ENCODE data around the gene SMURF1. TPM values are rescaled to one million over a fixed set of nuclear protein-coding genes. Genes with fewer than 3 reads are reported as not detected.

The SMURF1 gene
- total and polyA plus RNA-seq, 2 experiments from 2014 or later: 11.9 to 24.5 TPM

DNA sequence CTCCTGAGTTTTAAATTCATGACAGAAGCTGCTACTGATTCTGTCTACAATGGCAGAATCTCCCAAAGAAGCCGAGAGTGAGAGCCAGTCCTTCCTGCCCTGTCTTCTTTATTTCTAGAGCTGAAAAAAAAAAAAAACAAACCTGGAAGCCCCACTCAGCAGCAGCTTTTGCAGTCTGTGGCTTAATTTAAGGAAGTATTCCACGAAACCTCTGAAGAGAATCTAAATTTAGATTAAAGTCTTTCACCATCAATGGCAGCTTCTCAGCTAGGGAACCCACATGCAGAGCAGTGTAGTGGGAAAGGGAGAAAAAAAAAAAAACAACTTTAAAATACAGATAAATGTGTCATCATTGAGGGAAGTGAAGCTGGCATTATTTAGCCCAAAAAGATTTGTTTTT is 23.4 kb downstream of the SMURF1 start:
- peaks cover 17% of the 10 kb centered on the region for H3K4me1 ChIP-seq (ENCODE audit: low read depth)
- peak; percentile 22 to 64 for DNase-seq (ENCODE audit: low read depth in 1 of 2, low spot score in 1 of 2)
- H3K4me3 ChIP-seq: no peak overlapping the region
- H3K36me3 ChIP-seq: no peaks in the 10 kb centered on the region
- TF ChIP-seq, protein P1, sequence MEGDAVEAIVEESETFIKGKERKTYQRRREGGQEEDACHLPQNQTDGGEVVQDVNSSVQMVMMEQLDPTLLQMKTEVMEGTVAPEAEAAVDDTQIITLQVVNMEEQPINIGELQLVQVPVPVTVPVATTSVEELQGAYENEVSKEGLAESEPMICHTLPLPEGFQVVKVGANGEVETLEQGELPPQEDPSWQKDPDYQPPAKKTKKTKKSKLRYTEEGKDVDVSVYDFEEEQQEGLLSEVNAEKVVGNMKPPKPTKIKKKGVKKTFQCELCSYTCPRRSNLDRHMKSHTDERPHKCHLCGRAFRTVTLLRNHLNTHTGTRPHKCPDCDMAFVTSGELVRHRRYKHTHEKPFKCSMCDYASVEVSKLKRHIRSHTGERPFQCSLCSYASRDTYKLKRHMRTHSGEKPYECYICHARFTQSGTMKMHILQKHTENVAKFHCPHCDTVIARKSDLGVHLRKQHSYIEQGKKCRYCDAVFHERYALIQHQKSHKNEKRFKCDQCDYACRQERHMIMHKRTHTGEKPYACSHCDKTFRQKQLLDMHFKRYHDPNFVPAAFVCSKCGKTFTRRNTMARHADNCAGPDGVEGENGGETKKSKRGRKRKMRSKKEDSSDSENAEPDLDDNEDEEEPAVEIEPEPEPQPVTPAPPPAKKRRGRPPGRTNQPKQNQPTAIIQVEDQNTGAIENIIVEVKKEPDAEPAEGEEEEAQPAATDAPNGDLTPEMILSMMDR (IDR thresholded peaks at IDR 0.05; ENCODE audit: low read depth, low read length): no peak
- H3K9me3 ChIP-seq (ENCODE audit: low read depth): no peaks in the 10 kb centered on the region
- no peaks in the 10 kb centered on the region for H3K27me3 ChIP-seq
- peak overlapping the region; percentile 80 for H3K27ac ChIP-seq

DNA sequence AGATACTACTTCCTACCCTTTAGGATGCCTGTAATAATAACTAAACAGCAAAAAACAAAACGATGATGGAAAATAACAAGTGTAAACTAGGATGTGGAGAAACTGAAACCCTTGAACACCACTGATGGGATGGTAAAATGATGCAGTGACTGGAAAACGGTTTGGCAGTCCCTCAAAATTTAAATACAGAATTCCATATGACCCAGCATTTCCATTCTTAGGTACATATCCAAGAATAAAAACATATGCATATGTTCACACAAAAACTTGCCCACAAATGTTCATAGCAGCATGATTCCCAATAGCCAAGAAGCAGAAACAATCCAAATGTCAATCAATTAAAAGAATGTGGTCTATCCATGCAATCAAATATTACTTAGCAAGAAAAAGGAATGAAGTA is 25.8 kb downstream of the SMURF1 start:
- H3K4me3 ChIP-seq: no peak overlapping the region
- no peaks in the 10 kb centered on the region for H3K27me3 ChIP-seq
- DNase-seq (ENCODE audit: low read depth in 1 of 2, low spot score in 1 of 2): no peak
- no peak overlapping the region for H3K27ac ChIP-seq
- H3K4me1 ChIP-seq (ENCODE audit: low read depth): peaks cover 17% of the 10 kb centered on the region
- no peaks in the 10 kb centered on the region for H3K9me3 ChIP-seq (ENCODE audit: low read depth)
- no peaks in the 10 kb centered on the region for H3K36me3 ChIP-seq
- TF ChIP-seq, protein P1 (IDR thresholded peaks at IDR 0.05; ENCODE audit: low read depth, low read length): no peak

DNA sequence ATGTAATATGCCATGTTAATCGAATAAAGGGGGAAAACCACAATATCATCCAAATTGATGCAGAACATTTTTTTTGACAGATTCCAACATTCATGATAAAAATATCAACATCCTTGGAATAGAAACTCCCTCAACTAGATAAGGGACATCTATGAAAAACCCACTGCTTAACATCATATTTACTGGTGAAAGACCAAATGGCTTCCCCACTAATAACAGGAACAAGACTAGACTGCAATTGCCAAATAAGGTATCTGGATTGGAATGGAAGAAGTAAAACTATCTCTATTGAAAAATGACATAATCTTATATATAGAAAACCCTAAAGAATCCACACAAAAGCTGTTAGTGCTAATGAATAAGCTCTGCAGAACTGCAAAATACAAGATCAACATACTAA is 27.8 kb downstream of the SMURF1 start:
- H3K4me3 ChIP-seq: no peak overlapping the region
- H3K27ac ChIP-seq: no peak overlapping the region
- TF ChIP-seq, protein P1 (IDR thresholded peaks at IDR 0.05; ENCODE audit: low read depth, low read length): no peak
- no peaks in the 10 kb centered on the region for H3K27me3 ChIP-seq
- no peaks in the 10 kb centered on the region for H3K9me3 ChIP-seq (ENCODE audit: low read depth)
- peaks cover 12% of the 10 kb centered on the region for H3K4me1 ChIP-seq (ENCODE audit: low read depth)
- DNase-seq (ENCODE audit: low read depth in 1 of 2, low spot score in 1 of 2): no peak
- no peaks in the 10 kb centered on the region for H3K36me3 ChIP-seq

DNA sequence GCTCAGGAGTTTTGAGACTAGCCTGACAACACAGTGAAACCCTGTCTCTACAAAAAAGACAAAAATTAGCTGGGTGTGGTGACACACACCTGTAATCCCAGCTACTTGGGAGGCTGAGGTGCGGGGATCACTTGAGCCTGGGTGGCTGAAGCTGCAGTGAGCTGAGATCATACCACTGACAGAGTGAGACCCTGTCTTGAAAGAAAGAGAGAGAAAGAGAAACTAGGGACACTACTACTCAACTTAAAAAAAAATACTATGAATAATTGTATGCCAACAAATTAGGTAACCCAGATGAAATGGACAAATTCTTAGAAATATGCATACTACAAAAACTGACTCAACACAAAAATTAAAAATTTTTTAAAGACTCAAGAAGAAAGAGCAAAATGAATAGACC is 28.5 kb downstream of the SMURF1 start:
- H3K9me3 ChIP-seq (ENCODE audit: low read depth): no peaks in the 10 kb centered on the region
- no peak for DNase-seq (ENCODE audit: low read depth in 1 of 2, low spot score in 1 of 2)
- H3K4me1 ChIP-seq (ENCODE audit: low read depth): peaks cover 4% of the 10 kb centered on the region
- TF ChIP-seq, protein P1 (IDR thresholded peaks at IDR 0.05; ENCODE audit: low read depth, low read length): no peak
- H3K27me3 ChIP-seq: no peaks in the 10 kb centered on the region
- H3K36me3 ChIP-seq: no peaks in the 10 kb centered on the region
- H3K27ac ChIP-seq: no peak overlapping the region
- H3K4me3 ChIP-seq: no peak overlapping the region

DNA sequence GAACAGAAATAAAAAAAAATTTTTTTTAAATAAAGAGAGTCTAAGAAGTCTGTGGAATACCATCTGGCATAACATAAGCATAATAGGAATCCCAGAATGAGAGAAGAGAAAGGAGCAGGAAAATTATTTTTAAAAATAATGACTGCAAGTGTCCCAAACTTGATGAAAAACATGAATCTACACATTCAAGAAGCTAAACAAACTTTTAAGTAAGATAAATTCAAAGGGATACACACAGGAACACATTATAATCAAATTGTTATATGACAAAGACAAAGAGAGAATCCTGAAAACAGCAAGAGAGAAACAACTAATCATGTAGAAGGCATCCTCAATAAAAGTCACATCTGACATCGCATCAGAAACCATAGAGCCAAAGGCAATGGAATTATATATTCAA is 30.9 kb downstream of the SMURF1 start:
- Histone ChIP-seq H3K4me3 (no peak overlapping the region), H3K4me1 (ENCODE audit: low read depth) (no peaks in the 10 kb centered on the region), H3K36me3 (no peaks in the 10 kb centered on the region), H3K9me3 (ENCODE audit: low read depth) (no peaks in the 10 kb centered on the region), H3K27me3 (no peaks in the 10 kb centered on the region), H3K27ac (no peak overlapping the region)
- TF ChIP-seq, protein P1 (IDR thresholded peaks at IDR 0.05; ENCODE audit: low read depth, low read length): no peak
- no peak for DNase-seq (ENCODE audit: low read depth in 1 of 2, low spot score in 1 of 2)

DNA sequence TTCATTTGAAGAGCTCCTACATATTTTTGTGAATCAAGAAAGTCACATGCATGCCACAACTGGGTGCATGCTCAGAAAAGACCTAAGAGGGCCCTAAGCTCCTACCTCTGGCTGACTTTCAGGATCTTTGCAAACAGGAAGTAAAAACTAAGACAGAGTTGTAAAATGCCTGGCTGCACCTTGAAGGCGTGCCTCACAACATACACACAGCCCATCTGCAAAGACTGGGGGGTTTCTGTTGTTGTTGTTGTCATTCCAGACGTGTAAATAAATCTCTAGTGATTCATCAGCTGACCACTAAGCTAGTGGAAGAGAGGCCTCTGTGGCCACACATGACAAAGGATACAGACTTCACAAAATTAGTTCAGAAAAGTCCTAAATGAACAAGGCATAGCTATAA is 31.8 kb downstream of the SMURF1 start:
- Histone ChIP-seq H3K4me3 (no peak overlapping the region), H3K4me1 (ENCODE audit: low read depth) (no peaks in the 10 kb centered on the region), H3K27me3 (no peaks in the 10 kb centered on the region), H3K27ac (no peak overlapping the region), H3K9me3 (ENCODE audit: low read depth) (no peaks in the 10 kb centered on the region), H3K36me3 (no peaks in the 10 kb centered on the region)
- TF ChIP-seq, protein P1 (IDR thresholded peaks at IDR 0.05; ENCODE audit: low read depth, low read length): no peak
- DNase-seq (ENCODE audit: low read depth in 1 of 2, low spot score in 1 of 2): no peak

Measured in cardiac muscle cell (in vitro differentiated cells and primary cell).